GM19372 (cell line): ENCODE results near the gene ADAMTSL5.
"Not testable (repeated sequence)": the region's sequence is repeated elsewhere in the genome, so short reads cannot be mapped to it uniquely, and the experiment has no call there.

Experiments
- ATAC-seq: cut with Tn5 transposase; IDR thresholded peaks from one replicate; pipeline ENCODE4 v1.9.1; 2021; ENCODE audit warnings: mild to moderate bottlenecking, low read depth, moderate library complexity; ENCODE audit not compliant: unreplicated experiment

The ADAMTSL5 gene

DNA sequence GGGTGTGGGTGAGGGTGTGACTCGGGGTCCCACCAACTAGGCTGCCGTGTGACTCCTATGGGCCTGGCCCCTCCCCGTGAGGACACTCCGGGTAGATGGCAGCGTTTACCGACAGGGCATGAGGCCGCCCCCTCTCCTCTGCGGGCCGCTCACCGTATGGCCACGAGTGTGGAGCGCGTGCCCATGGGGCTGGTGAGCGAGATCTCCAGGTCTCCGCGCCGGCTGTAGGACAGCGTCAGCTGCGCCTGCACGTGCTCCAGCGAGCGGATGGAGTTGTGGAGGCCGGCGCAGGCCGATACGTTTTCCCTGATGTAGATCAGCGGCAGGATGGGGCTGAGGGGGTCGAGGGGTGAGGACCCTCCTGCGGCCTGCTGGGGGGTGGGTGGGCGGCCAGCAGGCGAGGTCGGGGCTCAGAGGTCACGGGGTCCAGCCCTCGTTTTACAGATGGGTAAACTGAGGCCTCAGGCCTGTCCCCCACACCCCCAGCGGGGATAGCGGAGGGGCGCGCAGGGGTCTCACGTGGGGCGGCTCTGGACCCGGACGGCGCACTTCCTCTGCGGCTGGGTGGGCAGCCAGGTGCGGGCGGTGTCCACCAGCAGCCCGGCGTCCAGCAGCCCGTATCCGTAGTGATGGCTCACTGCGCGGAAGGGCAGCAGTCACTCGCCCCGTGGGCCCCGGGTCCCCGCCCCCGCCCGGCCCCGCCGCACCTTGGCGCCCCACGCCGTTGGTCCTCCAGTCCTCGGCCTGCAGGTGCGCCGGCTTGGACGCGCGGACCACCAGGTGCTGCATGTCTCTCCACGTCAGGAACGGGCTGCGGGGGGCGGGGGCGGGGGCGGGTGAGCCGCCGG lies 29.5 kb downstream of the ADAMTSL5 start:
- ATAC-seq, result no peak

DNA sequence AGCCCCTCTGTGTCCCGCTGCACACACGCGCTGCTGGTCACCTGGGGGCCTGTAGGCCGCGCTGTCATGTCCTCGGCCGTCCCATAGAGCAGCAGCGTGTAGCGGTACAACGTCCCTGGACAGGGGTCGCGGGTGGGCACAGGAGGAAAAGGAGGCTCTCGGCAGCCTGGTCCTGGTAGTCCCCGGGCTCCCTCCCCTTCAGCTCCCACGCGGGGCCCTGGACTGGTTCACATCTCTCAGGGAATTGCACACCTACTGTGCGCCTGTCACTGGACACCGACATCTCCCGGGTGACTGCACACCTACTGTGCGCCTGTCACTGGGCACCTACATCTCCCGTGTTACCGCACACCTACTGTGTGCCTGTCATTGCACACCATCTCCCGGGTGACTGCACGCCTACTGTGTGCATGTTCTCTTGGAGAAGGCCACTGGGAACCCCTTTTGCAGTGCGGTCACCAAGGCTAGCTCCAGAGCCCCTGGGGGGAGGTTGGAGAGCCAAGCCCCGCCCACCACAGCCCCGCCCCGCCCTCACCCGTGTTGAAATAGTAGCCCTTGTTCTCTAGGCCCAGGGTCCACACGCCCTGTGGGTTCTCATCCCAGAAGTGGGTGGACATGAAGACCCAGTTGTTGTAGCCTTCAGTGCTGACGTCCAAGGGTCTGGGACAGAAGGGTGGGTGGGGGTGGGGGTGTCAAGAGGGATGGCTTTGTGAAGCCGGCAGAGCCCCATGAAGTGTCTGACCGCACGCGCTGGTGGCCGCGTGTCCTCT lies 30.3 kb downstream of the ADAMTSL5 start:
- no peak for ATAC-seq

DNA sequence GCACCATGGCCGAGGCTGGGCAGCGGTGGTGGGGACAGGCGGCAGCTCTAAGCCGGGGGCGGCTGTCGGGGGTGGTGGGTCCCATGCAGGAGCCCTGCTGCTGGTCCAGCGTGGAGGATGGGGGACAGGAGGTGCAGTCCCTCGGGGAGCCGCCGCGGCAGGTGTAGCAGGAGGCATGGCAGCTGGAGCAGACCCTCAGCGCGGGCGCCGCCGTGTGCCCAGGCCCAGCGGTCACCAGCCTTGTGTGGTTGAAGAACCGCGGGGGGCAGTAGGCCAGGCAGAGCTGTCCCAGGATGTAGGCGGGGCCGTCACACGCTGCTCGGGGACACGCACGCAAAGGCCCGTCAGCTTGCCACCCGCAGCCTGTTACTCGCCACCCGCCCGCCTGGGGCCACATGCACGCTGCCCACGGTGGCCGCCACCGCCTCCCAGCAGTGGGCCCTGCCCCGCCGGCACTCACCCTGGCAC lies 30.9 kb downstream of the ADAMTSL5 start:
- ATAC-seq, result no peak

DNA sequence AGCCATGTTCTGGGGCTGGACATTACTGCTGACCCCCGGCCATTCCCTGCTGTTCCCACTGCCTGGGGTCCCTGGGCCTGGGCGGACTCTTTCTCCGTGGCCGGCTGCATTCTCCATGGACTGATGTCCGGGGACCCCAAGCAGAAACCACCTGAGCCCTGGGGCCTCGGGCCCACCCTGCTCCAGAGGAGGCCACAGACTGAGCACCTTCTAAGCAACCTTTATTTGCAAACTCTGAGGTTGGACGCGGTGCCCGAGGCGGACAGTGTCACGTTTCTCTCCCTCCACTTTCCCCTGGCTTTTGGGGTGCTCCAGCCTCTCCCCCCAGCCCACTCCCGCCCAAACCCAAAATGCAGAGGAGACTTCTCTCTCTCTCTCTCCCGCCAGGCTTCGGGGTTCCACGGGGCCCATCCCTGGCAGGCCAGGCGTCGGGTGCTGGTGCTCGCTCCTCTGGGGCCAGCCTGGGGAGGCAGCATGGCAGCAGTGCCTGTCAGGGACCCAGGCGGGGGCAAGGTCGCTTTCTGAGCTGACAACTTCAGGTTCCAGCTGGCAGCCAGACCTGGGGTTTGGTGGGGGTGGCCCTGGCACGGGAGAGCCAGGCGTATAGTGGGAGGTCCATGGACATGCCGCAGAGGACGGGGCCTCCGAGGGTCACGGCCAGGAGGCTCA lies 31.5 kb downstream of the ADAMTSL5 start:
- no peak for ATAC-seq

DNA sequence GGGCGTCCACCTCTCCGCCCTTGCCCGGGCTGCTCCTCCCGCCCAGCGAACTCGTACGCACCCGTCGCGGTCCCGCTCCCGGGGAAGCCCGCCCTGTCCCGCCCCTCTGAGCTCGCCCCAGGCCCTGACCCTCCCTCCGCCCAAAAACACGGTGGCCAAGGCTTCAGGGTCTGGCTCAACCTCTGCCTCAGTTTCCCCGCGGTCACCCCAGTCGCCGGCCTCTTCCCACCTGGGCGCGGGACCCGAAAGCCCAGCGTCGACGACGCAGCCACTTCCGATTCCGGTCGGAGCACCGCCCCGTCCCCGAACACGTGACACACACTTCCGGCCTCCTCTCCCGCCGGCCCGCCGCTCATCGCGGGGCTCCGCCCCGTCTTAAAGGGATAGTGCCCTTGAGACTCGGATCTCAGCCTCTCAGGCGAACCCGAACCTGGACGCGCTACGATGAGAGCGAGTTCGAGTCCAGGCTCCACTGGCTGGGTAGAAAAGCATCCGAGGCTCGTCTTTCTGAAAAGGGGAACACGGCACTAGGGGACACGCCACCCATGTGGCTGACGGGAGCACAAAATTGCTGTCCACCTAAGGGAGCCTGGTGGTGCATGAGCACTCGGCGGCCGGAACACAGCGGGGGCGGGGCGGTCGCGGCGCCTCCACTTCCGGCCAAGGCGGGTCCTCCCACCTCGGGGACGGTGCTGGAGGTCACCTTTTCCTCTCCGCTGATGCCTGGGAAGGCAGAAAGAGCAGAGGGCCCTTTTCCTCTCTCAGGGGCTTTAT lies 33.7 kb downstream of the ADAMTSL5 start, which contains the start of gene C19orf25:
Gene C19orf25 (minus strand): TSS at position 282 of the 774 bp plus-strand sequence. CDS start 312 bp downstream, outside the sequence.
- ATAC-seq, result peak; percentile 88

DNA sequence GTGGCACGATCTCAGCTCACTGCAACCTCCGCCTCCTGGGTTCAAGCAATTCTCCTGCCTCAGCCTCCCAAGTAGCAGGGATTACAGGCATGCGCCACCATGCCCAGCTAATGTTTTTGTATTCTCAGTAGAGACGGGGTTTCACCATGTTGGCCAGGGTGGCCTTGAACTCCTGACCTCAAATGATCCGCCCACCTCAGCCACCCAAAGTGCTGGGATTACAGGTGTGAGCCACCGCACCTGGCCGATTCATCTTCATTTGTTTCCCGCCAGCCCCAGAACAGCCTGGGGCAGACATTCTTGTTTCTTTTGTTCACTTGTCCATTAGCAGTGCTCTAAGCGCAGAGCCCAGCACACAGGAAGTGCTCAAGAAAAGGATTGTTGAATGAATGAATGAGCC lies 35.8 kb downstream of the ADAMTSL5 start:
- ATAC-seq, result not testable (repeated sequence)

DNA sequence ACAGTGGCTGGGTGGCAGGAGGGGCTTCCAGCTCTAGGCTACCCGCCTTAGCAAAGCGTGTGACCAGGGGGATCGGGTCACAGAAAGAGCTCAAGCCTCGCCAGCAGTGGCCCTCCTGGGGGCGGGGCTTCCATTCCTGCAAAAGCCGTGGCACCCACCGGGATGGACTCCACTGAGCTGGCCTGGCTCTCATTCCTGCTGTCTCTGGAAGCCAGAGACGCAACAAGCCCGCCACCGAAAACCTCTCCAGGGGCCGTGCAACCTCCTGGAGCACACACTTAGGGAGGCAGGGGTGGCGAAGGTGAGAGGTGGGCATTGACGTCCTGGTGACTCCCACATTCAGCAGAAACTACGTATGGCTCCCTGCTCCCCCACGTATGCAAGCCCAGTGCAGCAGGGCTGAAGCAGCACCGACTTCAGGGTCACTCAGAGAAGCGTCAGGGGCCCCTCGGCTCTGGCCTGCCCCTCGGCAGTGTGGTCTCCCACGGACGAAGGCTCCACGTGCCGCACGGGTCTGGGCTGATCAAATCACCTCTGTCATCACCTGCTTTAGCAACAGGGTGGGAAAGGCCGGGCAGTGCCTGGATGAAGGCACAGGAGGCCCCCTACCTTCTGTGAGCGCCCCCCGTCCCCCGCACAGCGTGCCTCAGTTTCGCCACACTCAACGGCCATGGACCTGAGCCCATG lies 36.9 kb downstream of the ADAMTSL5 start:
- ATAC-seq, result no peak

DNA sequence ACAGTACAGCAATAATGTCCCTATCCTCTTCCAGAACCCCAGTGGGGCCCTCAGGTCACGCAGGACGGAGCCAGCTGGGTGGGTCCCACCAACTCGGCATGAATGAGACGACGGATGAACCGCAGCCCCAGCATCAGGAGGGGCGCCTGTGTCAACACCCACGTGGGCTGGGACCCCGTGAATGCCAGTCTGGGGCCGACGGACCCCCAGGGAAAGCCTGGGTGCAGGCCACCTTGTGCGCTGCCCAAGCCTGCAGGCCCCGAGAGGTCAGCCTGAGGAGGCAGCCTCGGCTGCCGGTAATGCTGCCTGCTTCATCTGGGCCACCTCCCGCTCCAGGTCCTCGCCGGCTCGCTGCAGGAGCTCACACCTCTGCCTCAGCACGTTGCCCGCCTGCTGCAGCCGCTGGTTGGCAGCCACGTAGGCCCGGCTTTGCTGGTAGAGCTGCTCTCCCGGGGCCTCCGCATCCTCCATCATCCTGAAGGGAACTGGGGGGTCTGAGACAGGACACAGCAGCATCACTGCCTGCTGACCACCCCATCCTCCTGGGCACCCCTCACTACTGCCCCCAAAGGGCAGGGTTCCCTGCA lies 38.0 kb downstream of the ADAMTSL5 start:
- ATAC-seq, result no peak

DNA sequence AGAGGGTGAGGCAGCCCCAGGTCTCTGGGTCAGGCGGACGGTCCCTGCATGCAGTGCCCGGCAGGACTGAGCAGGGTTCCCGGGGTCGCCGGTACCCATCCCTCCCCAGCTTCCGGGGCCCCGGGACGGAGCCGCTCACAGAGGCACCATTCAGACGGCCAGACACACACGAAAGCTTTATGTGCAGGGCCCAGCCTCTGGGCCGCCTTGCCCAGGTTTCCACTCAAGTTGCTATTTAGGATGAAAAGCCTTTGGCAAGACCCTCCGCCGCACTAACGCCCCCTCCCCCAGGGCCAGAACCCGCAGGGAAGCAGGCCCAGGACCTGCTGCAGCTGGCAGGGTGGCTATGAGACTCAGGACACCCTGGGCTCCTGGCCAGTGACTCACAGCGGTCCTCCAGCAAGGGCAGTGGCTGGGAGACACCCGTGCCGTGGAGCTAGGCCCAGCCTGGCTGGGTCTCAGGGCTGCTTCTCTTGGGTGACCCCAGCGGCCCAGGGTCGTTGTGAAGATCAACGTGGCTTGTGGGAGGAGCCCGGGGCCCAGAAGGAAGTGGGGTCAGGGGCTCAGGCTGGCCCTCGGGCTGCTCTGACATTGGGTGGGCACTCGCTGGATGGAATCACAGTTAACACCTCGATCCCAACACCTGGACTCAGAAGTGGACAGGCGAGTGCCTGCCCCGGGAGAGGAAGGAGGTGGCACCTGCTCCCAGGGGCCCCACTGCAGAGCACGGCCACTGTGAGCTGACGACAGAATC lies 38.6 kb downstream of the ADAMTSL5 start:
- ATAC-seq, result no peak

DNA sequence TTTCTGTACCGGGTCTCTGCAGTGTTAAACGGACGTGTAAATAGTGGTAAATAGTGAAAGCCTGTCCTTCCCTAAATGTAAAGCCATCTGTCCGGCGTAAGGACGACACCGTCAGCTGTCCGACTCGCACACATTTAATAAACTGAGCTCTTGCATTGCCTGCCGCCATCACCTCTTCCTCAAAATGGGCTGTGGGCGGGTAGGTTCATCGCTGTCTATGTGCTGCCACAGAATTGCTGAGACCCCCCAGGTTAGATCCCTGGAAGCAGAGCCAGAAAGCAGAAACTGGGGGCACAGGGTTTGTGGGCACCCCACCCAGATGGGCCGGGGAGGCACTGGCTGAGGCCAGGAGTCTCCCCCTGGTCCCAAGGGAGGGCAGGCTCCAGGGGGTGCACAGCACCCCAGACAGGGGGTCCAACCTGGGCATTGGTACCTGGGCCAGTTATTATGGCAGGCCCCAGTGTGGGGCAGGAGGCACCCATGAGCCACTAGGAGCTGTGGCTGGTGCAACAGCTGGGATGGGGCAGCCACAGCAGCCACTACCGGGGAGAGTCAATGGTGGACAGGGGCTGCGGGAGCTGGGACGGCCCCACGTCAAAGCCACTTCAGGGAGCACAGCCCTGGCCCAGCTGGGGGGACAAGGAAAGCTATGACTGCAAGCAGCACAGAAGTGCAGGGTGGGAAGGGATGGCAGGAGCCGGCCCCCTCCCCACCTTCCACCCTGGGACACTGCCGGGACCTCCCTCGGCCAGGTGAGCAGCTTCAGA lies 39.6 kb downstream of the ADAMTSL5 start:
- no peak for ATAC-seq

DNA sequence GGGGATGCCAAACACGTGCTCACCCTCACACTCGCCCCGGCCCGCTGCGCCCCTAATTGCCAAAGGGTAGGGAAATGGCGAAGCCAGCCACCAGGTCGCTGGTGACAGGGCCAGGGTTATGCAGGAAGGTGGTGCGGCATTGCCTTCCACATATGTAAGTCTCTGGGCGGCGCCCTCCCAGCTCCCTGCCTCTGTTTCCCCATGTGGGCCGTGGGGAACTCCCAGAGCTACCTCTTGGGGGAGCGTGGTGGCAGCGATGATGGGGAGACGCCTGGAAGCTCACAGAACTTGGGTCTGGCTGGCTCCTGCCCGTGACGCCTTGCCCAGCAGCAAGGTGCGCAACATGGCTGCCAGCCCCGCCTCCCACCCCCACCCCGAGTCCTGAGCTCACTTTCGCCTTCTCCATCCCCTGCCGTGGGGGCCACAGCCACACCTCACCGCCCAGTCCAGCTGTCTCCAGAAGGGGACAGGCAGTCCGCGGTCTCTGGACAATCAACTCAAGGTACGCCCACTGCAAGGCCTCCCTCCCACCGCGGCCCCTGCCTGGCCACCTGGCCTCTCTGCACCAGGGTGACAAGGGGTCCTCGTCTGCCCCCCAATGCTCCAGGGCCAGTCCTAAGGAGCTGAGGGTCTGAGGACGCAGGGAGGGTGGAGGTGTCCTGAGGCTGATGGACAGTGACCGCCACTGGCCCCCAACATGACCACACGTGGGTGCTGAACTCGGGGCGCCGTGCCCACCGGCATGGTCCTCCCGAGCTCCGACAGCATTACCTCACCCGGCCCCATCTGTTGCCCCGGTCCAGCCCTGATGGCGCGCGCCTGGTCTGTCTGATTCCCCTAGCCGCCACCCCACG lies 40.4 kb downstream of the ADAMTSL5 start:
- ATAC-seq, result no peak

DNA sequence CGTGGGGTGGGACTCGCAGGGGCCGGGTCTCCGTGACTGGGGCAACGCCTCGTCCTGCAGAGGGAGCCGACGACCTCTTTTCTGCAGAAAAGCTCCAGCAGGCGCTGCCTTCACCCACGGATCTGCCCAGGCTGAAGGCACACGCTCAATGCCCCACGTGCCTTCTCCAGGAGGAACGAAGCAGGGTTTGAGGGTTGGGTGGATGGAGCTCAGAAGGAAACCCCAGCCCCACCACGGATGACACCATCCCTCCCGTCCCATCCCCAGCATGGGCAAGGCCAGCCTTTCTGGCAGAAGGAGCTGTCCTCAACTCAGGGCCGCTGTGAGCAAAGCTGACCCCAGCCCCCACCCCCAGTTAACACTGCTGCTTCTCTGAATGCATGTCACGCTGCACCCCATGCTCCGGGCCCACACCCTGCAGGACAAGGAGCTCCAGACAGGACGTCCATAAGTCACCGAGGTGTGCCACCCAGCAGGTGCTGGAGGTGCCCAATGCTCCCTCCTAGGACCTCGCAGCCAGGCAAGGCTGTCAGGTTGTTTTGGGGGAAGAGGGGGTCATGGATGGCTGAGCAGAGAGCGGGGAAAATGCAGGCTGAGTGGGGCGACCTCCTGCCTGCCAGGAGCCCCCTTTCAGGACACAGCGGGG lies 41.2 kb downstream of the ADAMTSL5 start:
- no peak for ATAC-seq

DNA sequence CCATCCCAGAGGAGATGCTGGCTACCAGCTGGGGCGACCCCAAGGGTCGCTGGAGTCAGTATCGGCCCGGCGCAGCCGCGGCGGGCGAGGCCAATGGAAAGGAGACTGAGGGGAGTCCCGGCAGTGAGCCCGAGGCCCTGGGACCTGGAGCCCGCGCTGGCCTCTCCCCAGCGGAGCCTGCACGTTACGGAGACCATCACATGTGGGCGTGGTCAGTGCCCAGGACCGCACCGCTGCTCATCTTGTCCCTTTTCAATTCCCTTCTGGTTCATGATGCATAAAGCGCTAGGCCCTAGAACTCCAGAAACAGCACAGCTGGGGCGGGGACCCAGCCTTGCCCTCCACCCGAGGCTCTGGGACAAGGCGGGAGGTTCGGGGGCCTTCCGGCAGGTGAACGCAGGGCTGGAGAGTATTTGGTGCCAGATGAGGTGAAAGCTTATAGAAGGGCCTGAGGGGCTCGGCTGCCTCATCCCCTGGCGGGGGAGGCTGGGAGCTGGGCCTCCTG lies 41.8 kb downstream of the ADAMTSL5 start:
- ATAC-seq, result no peak

DNA sequence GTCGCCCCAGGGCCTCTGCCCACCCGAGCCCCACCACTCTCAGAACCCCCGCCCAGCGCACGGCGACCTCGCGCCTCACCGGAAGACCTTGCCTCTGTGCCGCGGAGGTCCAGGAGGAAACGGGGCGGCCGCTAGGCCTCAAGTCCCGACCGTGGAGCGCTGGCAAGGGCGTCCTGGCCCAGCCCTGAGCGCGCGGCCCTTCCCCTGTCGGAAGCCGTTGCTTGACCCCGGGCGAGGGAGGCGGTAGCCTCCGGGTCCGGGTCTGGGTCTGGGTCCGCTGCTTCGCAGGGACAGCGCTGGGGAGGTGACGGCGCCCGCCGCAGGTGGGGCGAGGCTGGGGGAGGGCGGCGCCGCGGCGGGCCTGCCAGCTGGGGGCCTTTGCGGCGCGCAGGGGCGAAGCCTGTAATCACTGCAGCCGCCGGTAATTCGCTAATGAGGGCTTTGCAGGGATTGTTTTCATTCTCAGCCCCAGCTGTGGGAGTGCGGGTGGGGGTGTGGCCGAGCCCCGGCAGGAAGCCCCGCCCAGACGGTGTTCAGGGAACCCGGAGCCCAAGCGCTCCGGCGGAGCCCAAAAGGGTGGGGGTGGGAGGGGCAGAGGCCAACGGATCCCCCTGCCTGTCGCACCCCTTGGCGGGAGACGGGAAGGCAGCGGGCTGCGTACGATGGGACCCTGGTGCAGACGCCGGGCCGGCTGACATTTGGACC lies 42.4 kb downstream of the ADAMTSL5 start:
- ATAC-seq, result no peak

DNA sequence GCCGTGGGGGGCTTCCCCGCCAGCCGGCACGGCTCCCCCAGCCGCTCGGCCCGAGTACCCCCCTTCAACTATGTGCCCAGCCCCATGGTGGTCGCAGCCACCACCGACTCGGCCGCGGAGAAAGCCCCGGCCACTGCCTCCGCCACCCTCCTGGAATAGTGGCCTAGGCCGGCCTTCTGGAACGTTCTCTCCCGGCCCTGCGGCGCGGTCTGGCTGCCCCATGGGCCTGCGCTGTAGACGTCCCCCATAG lies 42.8 kb downstream of the ADAMTSL5 start:
- ATAC-seq, result no peak
